ENCODE data around the gene SAMD4A.

The SAMD4A gene

GRCh38 chr14:54597795-54598443 is 31.0 kb downstream of the SAMD4A start:
- DNase-seq: no peak

GRCh38 chr14:54599966-54600716 is 33.2 kb downstream of the SAMD4A start:
- peak; percentile 61 for DNase-seq

- DNase-seq: no peak
Observed at GRCh38 chr14:54600717-54601109, 33.8 kb downstream of the SAMD4A start.

GRCh38 chr14:54603362-54603761 is 36.4 kb downstream of the SAMD4A start:
- no peak for DNase-seq

GRCh38 chr14:54606178-54606577 is 39.2 kb downstream of the SAMD4A start:
- no peak for DNase-seq

- no peak for DNase-seq
Observed at GRCh38 chr14:54606631-54607133, 39.8 kb downstream of the SAMD4A start.

GRCh38 chr14:54609576-54609975 is 42.6 kb downstream of the SAMD4A start:
- peak; percentile 38 for DNase-seq

- DNase-seq: no peak
Observed at GRCh38 chr14:54610051-54610977, 43.4 kb downstream of the SAMD4A start.

GRCh38 chr14:54614296-54614695 is 47.4 kb downstream of the SAMD4A start:
- DNase-seq: no peak

GRCh38 chr14:54617467-54617866 is 50.5 kb downstream of the SAMD4A start:
- DNase-seq: no peak

- DNase-seq: no peak
Observed at GRCh38 chr14:54621686-54622085, 54.8 kb downstream of the SAMD4A start.

- no peak for DNase-seq
Observed at GRCh38 chr14:54622192-54622958, 55.4 kb downstream of the SAMD4A start.

- DNase-seq: no peak
Observed at GRCh38 chr14:54623279-54624004, 56.5 kb downstream of the SAMD4A start.

GRCh38 chr14:54624005-54624358 is 57.1 kb downstream of the SAMD4A start:
- peak; percentile 41 for DNase-seq

- peak; percentile 62 for DNase-seq
Observed at GRCh38 chr14:54625112-54625511, 58.2 kb downstream of the SAMD4A start.

GRCh38 chr14:54627219-54627539 is 60.3 kb downstream of the SAMD4A start:
- no peak for DNase-seq

- no peak for DNase-seq
Observed at GRCh38 chr14:54627540-54628363, 60.8 kb downstream of the SAMD4A start.

- no peak for DNase-seq
Observed at GRCh38 chr14:54629183-54629582, 62.3 kb downstream of the SAMD4A start.

GRCh38 chr14:54629635-54630360 is 62.9 kb downstream of the SAMD4A start:
- DNase-seq: no peak

- DNase-seq: no peak
Observed at GRCh38 chr14:54631016-54631415, 64.1 kb downstream of the SAMD4A start.
